Globus pallidus (tissue), 1 donor: ENCODE results near the gene RAET1L.
A peak's percentile ranks its signal among the peaks of the same experiment; 100 is the strongest.
"Not testable (repeated sequence)": the region's sequence is repeated elsewhere in the genome, so short reads cannot be mapped to it uniquely, and the experiment has no call there.

Experiments
- DNase-seq: peaks from one replicate; pipeline ENCODE4 v3.0.0-alpha.2; 2015; ENCODE audit warnings: low spot score

The RAET1L gene, protein sequence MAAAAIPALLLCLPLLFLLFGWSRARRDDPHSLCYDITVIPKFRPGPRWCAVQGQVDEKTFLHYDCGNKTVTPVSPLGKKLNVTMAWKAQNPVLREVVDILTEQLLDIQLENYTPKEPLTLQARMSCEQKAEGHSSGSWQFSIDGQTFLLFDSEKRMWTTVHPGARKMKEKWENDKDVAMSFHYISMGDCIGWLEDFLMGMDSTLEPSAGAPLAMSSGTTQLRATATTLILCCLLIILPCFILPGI

DNA sequence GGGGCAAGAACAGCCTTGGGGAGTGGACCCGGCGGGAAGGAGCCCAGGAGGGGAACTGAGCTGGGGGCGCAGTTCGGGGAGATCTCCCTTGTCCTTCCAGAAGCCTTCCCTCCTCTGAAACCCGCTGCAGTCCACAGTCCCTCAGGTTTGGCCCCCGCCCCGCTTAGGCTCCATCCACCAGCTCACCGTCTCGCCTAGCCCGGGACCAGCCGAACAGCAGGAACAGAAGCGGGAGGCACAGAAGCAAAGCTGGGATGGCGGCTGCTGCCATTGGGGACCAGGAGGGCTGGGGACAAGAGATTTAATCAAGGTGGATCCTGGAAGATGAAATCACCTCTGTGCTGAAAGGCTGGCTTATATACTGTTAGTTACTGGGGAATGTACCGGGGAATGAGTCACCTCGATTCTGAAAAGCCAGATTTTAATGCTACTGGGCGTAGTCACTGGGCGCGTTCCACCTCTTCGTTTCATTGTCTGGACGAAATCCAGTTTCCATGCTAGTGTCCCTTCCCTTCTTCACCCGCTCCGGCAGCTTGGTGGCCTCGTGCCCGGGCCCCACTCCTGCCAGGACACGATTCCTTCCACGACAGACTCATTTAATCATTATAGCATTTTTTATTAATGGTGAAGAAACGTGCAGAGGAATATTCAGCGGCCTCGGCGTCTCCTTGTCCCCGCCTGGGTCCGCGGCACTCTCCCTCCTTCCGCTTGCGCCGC, at the start of gene RAET1L:
TSS of gene RAET1L (minus strand) at position 332 of the 717 bp plus-strand sequence. CDS start at position 271, 61 bp downstream.
- no peak for DNase-seq

DNA sequence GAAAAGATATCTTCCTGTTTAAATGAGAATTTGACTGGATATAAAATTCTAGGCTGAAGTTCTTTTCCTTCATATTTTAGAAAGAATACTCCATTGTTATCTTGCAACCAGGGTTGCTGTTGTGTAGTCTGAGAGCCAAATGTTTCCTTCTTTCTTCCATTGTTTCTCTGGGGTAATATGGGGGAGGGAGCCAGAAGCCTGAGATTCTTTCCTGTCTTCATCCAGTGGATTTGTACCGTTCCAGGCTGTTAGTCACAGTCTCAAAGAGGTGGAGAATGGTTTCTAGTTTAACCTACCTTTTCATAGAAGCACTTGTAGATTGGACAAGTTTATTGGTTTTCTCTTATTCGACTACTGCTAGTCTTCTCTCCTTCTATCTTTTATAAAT, 49.7 kb upstream of the RAET1L start:
- DNase-seq = no peak

DNA sequence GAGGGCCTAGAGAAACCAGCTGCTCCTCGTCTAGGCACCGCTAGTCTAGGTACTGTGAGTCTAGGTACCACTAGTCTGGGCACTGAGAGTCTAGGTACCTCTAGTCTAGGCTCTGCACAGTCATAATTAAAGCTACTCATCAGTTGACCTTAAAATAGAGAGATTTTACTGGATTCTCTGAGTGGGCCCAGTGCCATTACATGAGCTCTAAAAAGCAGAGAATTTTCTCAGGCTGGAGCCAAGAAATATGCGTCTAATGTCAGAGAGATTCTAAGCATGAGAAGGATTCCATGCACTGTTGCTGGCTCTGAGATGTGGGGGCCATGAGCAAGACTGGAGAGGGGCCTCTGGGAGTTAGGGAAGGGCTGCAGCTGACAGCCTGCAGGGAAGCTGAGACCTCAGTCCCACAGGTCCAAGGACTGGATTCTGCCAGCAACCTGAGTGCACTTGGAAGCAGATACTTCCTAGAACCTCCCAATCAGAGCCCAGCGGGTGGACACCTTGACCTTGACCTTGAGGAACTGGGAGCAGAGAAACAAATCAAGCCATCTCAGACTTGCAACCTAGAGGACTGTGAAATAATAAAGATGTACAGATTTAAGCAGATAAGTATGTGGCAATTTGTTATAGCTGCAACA, 49.2 kb upstream of the RAET1L start:
- DNase-seq = not testable (repeated sequence)

DNA sequence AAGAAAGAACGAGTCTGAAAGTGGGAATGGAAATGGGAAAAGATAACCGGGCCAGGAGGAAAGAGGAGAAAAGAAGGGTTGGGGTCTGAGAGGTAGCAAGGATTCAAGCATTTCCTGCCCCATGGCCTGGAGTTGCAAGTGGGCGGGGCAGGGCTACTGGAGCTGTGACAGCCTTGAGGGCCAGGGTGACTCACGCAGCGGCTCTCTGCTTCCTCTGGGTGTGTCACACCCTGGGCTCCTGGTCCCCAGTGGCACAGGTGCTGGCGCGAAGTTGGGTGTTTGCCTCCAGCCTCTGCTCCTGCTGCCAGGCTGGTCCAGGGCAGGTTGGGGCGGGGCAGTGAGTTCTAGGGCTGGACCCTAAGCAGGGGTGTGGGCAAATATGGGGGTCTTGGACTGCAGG, 46.9 kb upstream of the RAET1L start:
- DNase-seq = no peak

DNA sequence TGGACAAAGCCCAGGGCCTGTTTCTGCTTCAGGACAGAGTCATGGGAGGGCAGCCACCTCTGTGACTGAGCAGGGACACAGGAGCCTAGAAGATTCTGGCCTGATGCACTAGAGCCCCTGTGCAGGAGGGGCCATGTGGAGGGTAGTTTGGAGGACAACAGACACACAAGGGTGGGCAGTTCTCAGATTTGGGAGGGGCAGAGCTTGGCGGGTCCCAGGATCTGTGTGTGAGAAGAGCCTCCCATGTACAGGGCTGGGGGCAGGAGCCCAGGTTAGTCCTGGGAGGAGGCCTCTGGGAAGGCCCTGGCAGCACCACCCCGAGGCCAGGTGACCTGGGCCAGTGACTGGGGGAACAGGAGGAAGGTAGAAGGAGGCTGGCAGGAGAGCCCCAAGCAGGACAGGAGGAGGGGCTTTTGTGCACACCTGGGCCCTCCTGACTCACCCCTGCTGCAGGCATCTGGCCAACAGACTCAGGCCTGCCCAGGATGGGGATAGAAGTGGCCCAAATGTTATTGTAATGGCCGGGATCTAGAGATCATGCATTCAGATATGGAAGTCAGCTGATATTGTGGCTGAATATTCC, 45.0 kb upstream of the RAET1L start:
- DNase-seq = no peak

DNA sequence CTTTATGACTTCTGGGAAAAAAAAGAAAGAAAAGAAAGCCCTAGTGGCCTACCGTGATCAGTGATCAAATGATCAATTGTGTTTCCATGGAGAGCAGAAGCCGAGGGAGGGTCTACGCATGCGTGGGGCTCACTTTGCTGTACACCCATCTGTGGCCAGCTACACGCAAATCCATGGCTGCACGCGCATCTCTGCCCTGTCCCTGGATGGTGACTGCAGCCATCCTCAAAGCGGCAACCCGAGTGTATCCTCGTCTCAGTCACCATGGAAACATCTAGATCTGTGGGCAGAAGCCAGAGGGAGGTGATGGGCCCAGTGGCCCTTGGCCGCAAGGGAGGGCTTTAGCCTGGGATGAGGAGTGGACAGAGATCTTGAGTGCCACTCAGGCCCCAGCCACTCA, 44.4 kb upstream of the RAET1L start:
- DNase-seq = no peak

DNA sequence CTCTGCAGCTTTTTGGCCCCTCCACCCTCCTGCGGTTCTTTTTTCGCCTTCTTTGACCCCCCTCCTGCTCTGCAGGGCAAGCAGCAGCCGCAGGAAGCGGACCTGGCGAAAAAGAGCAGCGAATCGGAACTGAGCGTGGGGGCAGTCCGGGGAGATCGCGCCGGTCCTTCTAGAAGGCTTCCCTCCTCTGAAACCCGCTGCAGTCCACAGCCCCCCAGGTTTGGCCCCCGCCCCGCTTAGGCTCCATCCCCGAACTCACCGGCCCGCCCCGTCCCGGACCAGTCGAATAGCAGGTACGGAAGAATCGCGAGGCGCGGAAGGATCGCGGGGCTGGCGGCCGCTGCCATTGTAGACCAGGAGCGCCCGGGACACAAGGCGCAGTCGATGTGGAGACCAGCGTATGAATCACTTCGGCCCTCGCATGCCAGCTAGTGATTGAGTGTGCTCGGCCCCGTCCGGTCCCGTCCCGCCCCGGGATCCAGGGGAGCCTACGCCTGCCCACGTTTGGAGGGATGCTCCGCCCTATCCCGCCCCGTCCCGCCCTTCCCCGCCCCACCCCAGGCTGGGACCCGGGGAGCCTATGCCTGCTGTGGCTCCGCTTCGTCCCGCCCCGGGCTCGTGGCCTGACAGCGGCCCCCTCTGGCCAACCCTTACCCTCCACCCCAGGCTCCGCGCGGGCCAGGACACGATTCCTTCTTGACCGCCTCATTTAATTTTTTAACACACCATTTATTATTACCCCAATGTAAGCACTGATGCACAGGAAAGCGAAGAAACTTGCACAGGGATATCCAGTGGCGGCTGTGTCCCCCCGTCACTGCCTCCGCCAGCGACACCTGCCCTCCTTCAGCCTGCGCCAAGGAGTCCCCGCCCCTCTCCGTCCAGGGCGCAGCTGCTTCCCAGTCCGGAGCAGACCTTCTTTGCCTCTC, 43.7 kb upstream of the RAET1L start, which contains the start of gene ULBP3:
TSS of gene ULBP3 (minus strand) at position 402 of the 929 bp plus-strand sequence. CDS start at position 347, 55 bp downstream.
- peak; percentile 52 for DNase-seq

DNA sequence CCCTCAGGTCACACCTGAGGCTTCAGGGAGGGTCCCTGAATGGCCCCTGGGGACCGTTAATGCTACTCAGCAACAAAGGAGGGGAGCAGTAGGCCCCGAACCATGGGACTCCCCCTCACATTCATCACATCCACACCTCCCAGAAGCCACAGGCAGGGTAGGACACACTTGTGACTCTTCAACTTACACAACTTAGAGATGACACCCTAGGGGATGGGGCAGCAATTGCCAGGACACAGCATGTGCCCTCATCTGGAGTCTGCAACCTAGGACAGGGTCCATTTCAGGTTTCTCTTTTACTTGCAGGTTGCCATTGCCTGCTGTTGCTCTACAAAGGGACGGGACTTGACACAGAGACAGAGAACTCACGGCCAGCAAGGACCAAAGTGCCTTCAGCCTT, 42.8 kb upstream of the RAET1L start:
- no peak for DNase-seq

DNA sequence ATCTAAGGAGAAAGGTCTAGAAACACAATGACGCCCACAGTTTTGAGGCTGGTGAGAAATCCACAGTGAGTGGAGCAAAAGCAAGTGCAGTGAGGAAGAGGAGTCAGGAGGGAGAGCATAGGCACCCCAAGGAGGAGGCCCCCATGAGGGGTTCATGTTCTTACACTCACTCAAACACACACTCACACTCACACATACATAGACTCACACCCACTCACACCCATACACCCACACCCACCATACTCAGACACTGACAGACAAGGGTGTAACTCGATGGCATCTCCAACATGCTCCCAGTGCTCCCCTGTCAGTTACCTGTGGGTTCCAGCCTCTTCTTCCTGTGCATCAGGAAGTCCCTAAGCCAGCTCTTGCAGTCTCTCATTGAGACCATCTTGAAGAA, 39.8 kb upstream of the RAET1L start:
- no peak for DNase-seq

DNA sequence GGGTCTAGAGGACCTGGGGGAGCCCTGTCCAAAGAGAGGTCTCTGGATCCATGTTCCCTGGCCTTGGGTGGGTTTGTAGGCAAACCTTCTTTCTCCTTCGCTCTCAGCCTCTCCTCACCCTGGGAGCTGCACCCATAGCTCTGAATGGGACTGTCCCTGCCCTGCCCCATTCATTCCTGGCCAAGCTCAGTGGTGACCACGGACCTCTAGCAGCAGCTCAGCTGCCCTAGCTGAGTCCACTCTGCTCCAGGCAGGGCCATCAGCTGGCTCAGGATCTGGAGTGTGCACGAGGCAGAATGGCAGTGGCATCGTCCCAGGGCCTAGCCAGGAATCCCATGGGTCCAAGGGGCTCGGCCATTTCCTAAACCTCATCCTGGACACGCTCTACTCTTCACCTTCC, 38.3 kb upstream of the RAET1L start:
- no peak for DNase-seq

DNA sequence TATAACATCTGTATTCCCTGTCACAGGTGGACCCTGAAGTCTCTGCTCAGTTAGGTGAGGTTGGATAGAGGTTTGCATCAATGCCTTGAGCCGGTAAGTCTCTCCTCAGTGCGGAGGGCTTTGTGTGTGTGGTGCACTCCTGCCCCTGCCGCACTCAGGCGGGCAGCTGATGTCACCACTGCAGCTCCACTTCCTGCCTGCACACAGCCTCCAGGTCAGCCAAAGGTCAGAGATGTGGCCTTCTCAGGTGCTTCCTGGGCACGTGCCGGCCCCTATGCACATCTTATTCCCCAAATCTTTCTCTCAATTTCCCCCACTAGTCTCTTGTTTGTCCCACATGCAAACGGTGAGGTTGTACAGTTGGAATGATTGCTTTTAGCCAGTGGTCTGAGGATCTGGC, 34.6 kb upstream of the RAET1L start:
- not testable (repeated sequence) for DNase-seq

DNA sequence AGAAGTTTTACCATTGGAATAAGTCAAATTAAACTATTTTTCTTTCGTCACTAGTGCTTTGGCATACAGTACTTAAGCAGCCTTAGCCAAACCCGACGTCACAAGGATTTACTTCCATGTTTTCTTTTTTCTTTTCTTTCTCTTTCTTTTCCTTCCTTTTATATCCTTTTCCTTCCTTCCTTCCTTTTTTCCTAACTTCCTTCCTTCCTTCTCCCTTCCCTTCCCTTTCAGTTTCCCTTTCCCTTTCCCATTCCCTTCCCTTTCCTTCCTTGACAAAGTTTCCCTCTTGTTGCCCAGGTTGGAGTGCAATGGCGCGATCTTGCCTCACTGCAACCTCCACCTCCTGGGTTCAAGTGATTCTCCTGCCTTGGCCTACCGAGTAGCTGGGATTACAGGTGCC, 33.7 kb upstream of the RAET1L start:
- no peak for DNase-seq

DNA sequence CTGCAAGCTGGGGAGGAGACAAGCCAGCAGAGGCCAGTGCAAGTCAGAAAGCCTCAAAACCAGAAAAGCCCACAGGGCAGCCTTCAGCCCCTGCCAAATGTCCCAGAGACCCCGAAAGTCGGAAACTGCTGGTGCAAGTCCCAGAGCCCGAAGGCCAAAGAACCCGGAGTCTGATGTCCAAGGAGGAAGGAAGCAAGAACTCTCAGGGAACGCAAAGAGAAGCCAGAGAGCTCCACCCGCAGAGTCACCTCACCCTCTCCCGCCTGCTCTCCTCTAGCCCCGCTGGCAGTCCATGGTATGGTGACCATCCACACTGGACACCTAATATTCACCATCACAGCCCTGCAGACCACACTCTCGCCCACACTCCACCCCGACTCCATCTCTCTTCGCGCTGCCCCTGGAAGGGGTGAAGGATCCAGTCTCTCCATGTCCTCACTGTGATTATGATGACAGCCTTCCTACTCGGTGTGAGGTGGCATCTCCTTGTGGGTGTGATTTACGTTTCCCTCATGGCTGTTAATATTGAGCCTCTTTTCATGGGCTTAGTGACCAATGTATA, 33.0 kb upstream of the RAET1L start:
- no peak for DNase-seq

DNA sequence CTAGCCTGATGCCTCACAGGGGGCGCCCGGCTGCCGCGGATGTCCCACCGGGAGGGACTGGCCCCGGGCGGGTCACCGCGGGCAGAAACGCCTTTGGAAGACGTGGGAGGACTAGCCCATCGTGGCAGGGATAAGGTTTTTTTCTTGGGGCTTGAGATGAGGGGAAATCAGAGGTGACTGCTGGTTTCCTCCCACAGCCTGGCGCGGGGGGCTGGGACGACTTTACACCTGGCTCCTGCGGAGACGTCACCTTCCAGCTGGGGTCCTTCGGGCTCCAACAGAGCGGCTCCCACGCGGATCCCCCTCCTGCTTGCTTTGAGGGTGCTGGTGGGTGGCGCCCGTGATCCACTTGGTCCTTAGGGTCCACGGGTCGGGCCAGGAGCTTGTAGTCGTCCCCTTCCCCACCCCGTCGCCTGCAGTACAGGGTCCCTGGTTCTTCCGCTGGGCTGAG, 32.2 kb upstream of the RAET1L start:
- no peak for DNase-seq

DNA sequence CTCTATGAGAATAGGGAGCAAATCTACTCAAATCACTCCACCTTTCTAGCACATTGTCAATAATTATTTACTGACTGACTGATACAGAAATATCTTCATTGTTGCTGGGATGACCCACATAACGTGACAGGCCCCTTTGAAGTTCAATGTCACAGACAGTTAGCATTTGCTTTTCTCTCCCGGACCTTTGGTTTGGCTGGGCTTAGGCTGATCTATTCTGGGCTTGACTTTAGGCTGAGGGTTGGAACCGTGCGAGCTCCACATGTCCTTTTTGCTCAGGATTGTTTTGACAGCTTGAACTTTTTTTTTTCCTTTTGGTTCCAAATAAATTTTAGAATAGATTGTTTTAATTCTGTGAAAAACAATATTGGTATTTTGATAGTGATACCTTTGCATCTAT, 31.6 kb upstream of the RAET1L start:
- no peak for DNase-seq

DNA sequence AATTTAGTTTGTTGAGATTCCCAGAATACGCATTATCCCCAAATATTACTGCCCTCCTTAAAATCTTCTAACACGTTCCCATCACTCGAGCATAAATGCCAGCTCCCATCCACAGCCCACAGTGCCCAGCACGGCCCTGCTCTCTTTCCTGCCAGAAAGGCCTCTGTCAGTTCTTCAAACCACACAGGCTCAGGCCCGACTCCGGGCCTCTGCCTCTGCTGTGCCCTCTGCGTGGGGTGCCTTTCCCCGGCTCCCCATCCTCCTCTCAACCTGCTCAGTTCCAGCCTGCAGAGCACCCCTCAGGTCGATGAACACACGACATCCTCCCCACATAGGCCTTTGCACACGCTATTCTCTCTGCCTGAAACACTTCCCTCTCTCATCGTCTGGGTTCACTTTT, 30.8 kb upstream of the RAET1L start:
- no peak for DNase-seq

DNA sequence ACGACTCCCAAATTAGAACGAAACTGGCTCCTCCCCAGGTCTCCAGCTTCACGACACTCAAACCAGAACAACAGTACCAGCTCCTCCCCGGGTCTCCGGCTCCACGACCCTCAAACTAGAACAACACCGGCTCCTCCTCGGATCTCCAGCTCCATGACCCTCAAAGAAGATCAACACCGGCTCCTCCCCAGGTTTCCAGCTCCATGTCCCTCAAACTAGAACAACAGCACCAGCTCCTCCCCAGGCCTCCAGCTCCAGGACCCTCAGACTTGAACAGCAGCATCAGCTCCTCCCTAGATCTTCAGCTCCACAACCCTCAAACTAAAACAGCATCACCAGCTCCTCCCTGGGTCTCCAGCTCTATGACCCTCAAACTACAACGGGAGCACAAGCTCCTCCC, 29.8 kb upstream of the RAET1L start:
- DNase-seq = no peak

DNA sequence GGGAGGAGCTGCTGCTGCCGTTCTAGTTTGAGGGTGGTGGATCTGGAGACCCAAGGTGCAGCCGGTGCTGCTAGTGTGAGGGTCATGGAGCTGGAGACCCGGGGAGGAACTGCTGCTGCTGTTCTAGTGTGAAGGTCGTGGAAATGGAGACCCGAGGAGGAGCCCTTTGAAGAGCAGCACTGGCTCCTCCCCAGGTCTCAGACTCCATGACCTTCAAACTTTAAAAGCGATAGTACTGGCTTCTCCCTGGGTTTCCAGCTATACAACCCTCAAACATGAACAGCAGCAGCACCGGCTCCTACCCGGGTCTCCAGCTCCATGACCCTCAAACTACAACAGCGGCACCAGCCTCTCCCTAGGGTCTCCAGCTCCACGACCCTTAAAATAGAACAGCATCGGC, 28.1 kb upstream of the RAET1L start:
- DNase-seq = no peak

DNA sequence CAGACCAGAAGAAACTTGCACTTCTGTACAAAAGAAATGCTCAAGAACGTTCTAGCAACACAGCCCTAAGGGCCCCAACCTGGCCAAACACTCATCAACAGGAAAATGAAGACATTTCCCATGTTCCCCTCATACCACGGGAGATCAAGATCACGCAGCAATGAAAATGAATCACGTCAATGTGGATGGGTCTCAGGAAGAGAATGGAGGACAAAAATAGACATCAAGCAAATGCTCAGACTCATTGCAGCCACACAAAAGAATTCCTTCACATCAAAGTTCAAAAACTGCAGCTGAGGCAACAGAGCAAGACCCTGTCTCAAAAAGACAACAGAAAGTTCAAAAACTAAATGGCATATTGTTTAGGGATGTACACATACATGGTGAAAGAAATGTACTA, 25.5 kb upstream of the RAET1L start:
- no peak for DNase-seq

DNA sequence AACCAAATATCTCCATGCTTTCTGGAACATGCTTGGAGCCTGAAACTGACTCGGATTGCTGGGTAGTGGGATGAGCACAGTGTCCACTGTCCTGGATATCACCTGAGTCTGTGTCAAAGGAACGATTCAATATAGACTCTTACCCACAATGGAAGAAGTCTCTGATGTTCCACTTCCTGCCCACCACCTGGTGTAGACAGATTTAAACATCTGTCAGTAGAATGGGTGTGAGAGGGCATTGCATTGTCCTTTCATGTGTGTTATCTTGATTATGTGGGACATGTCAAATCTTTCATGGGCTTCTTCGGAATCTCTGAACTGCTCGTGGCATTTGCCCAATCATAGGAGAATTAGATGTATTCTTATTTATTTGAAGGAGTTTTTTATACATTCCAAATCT, 22.8 kb upstream of the RAET1L start:
- no peak for DNase-seq

DNA sequence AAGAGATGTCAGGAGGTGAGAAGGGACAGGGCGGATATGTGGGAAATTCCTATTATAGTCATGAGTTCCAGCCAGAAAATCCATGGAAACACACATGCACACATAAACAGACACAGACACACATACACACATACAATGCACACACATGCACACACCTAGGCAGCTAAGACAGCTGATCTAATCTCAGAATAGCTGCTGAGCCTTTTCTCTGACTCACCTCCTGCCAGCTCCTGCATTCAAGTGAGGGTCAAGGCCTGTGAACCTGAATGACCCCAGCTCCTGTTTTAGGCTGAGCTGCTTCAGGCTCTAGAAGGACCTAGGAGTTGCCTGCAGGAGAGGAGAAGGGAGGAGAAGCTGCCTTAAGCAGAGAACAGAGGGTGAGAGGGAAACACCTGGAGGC, 21.6 kb upstream of the RAET1L start:
- no peak for DNase-seq
